ENCODE measurements around the gene SENP6. TPM values are rescaled to one million over a fixed set of nuclear protein-coding genes. Genes with fewer than 3 reads are reported as not detected.
A peak's percentile ranks its signal among the peaks of the same experiment; 100 is the strongest.
"Not testable (repeated sequence)": the region's sequence is repeated elsewhere in the genome, so short reads cannot be mapped to it uniquely, and the experiment has no call there.

The SENP6 gene
- polyA plus RNA-seq, 1 experiment: 9.9 TPM

DNA sequence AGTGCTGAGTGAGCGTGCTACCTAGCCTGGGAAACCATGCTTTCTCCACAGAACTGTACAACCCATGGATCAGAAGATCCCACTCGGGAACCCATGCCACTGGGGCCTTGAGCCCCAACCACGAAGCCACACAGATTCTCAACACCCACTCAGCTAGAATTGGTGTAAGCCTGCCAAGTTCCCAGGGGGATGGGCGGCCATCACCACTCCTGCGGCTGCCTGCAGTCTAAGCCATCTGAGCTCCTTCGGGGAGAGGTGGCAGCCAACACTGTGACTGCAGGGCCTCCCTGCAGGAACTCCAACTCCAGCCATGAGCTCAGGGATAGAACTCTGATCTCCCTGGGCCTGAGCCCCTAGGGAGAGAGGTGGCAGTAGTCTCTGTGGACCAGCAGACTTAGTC lies 33.6 kb upstream of the SENP6 start:
- ChIA-PET CTCF (no interaction called here), POLR2A (no interaction called here)
- H3K27me3 ChIP-seq (ENCODE audit: control insufficient read depth, insufficient read depth, low read length): no peaks in the 10 kb centered on the region; the same call in 1 of the 2 replicates
- no peak for DNase-seq (ENCODE audit: low read depth)
- TF ChIP-seq, protein P1, sequence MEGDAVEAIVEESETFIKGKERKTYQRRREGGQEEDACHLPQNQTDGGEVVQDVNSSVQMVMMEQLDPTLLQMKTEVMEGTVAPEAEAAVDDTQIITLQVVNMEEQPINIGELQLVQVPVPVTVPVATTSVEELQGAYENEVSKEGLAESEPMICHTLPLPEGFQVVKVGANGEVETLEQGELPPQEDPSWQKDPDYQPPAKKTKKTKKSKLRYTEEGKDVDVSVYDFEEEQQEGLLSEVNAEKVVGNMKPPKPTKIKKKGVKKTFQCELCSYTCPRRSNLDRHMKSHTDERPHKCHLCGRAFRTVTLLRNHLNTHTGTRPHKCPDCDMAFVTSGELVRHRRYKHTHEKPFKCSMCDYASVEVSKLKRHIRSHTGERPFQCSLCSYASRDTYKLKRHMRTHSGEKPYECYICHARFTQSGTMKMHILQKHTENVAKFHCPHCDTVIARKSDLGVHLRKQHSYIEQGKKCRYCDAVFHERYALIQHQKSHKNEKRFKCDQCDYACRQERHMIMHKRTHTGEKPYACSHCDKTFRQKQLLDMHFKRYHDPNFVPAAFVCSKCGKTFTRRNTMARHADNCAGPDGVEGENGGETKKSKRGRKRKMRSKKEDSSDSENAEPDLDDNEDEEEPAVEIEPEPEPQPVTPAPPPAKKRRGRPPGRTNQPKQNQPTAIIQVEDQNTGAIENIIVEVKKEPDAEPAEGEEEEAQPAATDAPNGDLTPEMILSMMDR (IDR thresholded peaks at IDR 0.05; ENCODE audit: insufficient read depth, low read depth, low read length): no peak
- no peak overlapping the region for H3K4me3 ChIP-seq (ENCODE audit: low read depth, low read length)
- H3K36me3 ChIP-seq (ENCODE audit: control insufficient read depth, insufficient read depth, low read length): no peaks in the 10 kb centered on the region

DNA sequence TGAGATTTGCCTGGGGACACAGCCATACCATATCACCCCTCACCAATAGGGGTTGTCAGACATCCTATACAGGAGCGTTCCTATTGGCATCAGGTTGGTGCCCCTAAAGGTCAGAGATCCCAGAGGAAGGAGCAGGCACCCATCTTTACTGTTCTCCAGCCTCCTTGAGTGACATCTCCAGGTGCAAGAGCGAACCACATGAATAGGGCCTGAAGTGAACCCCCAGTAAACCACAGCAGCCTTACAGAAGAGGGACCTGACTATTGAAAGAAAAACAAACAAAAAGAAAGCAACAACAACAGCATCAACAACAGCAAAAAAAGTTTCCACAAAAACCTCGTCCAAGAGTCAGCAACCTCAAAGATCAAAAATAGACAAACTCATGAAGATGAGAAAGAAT lies 32.7 kb upstream of the SENP6 start:
- no peaks in the 10 kb centered on the region; the same call in 1 of the 2 replicates for H3K27me3 ChIP-seq (ENCODE audit: control insufficient read depth, insufficient read depth, low read length)
- TF ChIP-seq, protein P1 (IDR thresholded peaks at IDR 0.05; ENCODE audit: insufficient read depth, low read depth, low read length): no peak
- H3K36me3 ChIP-seq (ENCODE audit: control insufficient read depth, insufficient read depth, low read length): no peaks in the 10 kb centered on the region
- CTCF ChIA-PET: no interaction called here
- H3K4me3 ChIP-seq (ENCODE audit: low read depth, low read length): no peak overlapping the region
- DNase-seq (ENCODE audit: low read depth): no peak
- POLR2A ChIA-PET: no interaction called here

DNA sequence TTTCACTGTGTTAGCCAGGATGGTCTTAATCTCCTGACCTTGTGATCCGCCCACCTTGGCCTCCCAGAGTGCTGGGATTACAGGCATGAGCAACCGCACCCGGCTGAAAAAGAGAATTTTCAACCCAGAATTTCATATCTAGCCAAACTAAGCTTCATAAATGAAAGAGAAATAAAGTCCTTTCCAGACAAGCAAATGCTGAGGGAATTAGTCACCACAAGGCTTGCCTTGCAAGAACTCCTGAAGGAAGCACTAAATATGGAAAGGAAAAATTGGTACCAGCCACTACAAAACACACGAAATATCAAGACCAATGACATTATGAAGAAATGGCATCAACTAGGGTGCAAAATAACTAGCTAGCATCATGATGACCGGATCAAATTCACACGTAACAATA lies 31.0 kb upstream of the SENP6 start:
- POLR2A ChIA-PET; H3K4me3 ChIP-seq (ENCODE audit: low read depth, low read length); H3K36me3 ChIP-seq (ENCODE audit: control insufficient read depth, insufficient read depth, low read length); H3K27me3 ChIP-seq (ENCODE audit: control insufficient read depth, insufficient read depth, low read length); DNase-seq (ENCODE audit: low read depth): not testable (repeated sequence)
- CTCF ChIA-PET: interaction anchor here (1.3 to 2.0 kb wide), 2 partner anchors 8 to 15 kb away, joined by 4 read pairs; no protein-coding TSS in a partner anchor

DNA sequence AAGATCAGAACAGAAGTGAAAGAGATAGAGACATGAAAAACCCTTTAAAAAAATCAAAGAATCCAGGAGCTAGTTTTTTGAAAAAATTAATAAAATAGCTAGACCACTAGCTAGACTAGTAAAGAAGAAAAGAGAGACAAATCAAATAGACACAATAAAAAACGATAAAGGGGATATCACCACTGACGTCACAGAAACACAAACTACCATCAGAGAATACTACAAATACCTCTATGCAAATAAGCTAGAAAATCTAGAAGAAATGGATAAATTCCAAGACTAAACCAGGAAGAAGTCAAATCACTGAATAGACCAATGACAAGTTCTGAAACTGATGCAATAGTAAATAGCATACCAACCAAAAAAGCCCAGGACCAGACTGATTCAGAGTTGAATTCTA lies 29.6 kb upstream of the SENP6 start:
- no peak overlapping the region for H3K4me3 ChIP-seq (ENCODE audit: low read depth, low read length)
- ChIA-PET CTCF (interaction anchor here (1.4 to 2.0 kb wide), 2 partner anchors 9 kb away, joined by 3 to 9 read pairs; no protein-coding TSS in a partner anchor), POLR2A (no interaction called here)
- TF ChIP-seq, protein P1 (IDR thresholded peaks at IDR 0.05; ENCODE audit: insufficient read depth, low read depth, low read length): no peak
- H3K27me3 ChIP-seq (ENCODE audit: control insufficient read depth, insufficient read depth, low read length): no peaks in the 10 kb centered on the region
- no peaks in the 10 kb centered on the region for H3K36me3 ChIP-seq (ENCODE audit: control insufficient read depth, insufficient read depth, low read length)
- DNase-seq (ENCODE audit: low read depth): no peak

DNA sequence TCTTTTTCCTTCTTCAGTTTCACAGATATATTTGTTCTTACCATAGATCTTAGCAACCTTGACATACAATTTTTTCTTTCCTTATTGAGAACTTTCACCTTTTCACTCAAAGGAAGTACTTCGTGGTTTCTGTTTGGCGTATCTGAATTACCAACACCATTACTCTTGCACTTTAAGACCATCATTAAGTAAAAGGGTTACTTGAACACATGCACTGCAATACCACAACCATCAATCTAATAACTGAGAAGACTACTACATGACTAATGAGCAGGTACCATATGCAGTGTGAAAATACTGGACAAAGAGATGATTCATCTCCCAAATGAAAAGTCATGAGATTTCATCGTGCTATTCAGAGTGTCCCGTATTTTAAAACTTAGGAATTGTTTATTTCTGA lies 21.7 kb upstream of the SENP6 start:
- H3K27me3 ChIP-seq (ENCODE audit: control insufficient read depth, insufficient read depth, low read length): no peaks in the 10 kb centered on the region
- no peak for DNase-seq (ENCODE audit: low read depth)
- ChIA-PET CTCF (no interaction called here), POLR2A (no interaction called here)
- H3K36me3 ChIP-seq (ENCODE audit: control insufficient read depth, insufficient read depth, low read length): no peaks in the 10 kb centered on the region
- TF ChIP-seq, protein P1 (IDR thresholded peaks at IDR 0.05; ENCODE audit: insufficient read depth, low read depth, low read length): no peak
- H3K4me3 ChIP-seq (ENCODE audit: low read depth, low read length): no peak overlapping the region

DNA sequence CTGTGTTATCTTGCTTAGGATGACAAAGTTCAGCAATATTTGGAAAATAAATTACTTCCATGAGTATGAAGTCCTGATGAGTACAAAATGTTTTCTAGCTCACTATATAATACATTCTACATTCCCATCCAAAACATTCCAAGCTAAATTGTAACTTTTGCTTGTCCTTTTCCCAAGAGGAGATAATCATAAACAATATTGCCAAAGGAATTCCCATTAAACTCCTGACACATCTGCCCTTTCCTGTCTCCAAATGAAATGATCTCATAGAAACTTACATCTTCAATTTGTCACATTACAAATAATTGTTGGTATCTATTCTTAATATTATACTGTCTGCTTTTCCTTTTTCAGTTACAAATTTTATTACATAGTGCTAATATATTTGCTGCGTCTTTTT lies 20.4 kb upstream of the SENP6 start:
- Histone ChIP-seq H3K36me3 (ENCODE audit: control insufficient read depth, insufficient read depth, low read length) (no peaks in the 10 kb centered on the region), H3K4me3 (ENCODE audit: low read depth, low read length) (no peak overlapping the region), H3K27me3 (ENCODE audit: control insufficient read depth, insufficient read depth, low read length) (no peaks in the 10 kb centered on the region; the same call in 1 of the 2 replicates)
- DNase-seq (ENCODE audit: low read depth): peak; percentile 36
- TF ChIP-seq, protein P1 (IDR thresholded peaks at IDR 0.05; ENCODE audit: insufficient read depth, low read depth, low read length): no peak
- CTCF ChIA-PET: interaction anchor here (0.7 to 1.0 kb wide), 2 partner anchors 9 to 16 kb away, joined by 3 to 4 read pairs; no protein-coding TSS in a partner anchor
- POLR2A ChIA-PET: no interaction called here

DNA sequence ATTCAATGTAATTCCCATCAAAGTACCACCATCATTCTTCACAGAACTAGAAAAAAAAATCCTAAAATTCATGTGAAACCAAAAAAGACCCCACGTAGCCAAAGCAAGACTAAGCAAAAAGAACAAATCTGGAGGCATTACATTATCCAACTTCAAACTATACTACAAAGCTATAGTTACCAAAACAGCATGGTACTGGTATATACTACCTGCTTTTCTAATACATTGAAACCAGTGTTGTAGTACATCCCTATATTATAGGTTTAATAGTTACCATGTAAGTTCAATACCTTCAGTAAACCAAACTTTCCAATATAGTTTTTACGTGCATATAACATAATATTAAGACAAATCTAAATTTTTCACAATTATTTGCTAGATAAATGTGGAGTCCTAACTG lies 17.1 kb upstream of the SENP6 start:
- H3K36me3 ChIP-seq (ENCODE audit: control insufficient read depth, insufficient read depth, low read length); H3K4me3 ChIP-seq (ENCODE audit: low read depth, low read length); H3K27me3 ChIP-seq (ENCODE audit: control insufficient read depth, insufficient read depth, low read length); POLR2A ChIA-PET; CTCF ChIA-PET; DNase-seq (ENCODE audit: low read depth): not testable (repeated sequence)
